LNCAP (cell line): ENCODE measurements around the gene TTC4.

Source experiments
- TF ChIP-seq, protein P1 (sequence below): fragments of 450-650 bp; IDR thresholded peaks from 2 replicates; pipeline ENCODE4 v1.5.1; 2017; ENCODE audit warnings: mild to moderate bottlenecking

The TTC4 gene

DNA sequence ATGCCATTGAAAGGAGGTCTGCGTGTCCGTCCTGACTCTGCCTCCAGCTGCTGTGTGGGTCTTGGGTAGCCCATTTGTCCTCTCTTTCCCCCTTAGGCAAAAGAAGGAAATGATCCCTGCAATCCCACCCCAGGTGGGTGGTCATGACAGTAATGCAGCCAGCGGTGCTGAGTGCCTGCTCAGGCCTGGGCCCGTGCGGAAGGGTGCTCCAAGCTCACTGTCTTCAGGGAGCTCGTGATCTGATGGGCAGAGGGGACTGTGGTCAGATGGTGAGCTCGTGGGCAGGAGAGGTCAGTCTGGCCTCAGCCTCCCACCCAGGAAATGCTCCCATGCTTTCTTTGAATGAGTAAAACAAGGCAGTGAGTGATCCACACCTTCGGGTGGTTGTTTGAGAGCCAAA is 35.3 kb upstream of the TTC4 start:
- TF ChIP-seq, protein P1, sequence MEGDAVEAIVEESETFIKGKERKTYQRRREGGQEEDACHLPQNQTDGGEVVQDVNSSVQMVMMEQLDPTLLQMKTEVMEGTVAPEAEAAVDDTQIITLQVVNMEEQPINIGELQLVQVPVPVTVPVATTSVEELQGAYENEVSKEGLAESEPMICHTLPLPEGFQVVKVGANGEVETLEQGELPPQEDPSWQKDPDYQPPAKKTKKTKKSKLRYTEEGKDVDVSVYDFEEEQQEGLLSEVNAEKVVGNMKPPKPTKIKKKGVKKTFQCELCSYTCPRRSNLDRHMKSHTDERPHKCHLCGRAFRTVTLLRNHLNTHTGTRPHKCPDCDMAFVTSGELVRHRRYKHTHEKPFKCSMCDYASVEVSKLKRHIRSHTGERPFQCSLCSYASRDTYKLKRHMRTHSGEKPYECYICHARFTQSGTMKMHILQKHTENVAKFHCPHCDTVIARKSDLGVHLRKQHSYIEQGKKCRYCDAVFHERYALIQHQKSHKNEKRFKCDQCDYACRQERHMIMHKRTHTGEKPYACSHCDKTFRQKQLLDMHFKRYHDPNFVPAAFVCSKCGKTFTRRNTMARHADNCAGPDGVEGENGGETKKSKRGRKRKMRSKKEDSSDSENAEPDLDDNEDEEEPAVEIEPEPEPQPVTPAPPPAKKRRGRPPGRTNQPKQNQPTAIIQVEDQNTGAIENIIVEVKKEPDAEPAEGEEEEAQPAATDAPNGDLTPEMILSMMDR = no peak

DNA sequence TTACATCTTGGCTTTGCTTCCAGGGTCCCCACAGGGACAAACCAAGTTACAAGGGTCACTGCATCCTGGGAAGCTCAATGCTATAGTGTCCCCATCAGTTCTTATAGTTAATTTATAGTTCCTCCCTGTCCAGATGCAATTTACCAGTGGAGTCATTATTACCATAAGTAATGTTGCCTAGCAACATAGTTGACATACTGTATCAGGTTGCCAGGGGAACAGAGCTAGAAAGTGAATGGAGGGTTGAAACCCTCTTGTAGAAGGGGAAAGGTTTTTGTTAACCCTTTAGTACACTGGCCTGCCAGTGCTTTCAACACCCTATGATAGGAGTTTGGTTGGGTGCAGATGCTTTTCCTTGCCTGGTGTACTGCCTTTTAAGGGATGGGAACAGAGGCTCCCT is 34.3 kb upstream of the TTC4 start:
- TF ChIP-seq, protein P1 = no peak

DNA sequence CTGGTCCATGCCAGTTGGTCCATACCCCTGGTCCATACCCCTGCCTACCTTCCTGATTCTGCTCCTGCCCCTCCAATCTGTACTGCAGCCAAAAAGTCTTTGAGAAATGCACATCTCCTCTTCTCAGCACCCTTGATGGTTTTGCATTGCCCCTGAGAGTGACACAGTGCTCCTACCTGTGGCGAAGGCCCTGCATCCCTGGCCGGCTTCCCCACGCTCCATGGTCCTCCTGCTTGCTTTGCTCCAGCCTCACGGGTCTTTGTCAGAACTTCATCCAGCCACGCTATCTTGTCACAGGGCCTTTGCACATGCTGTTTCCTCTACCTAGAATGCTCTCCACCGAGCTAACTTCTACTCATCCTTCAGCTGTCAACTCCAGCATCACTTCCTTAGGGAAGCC is 32.2 kb upstream of the TTC4 start:
- TF ChIP-seq, protein P1 = no peak

DNA sequence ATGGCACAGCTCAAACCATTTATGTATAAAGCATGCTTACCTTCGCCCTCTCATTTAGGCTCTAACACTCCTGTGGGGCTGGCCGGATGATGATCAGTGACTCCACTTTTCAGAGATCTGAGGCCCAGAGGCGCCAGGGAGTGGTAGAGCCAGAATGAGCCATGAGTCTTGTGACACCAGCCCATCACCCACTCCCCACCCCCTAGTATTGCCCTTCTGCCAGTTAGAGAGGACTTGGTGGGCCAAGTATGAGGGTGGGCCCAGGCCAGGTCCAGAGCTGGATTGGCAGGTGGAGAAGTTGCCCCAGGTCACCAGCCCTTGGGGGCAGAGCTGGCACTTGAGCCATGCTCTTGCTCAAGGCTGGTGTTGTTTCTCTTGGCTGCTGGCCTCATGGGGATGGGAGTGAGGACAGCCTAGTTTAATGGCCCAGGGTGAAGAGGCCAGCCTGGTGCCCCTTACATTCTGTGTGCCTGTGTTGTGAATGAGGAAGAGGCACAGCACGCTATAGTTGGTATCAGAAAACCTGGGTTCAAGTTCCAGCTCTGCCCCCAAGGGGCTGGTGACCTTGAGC is 30.2 kb upstream of the TTC4 start:
- TF ChIP-seq, protein P1 = no peak

DNA sequence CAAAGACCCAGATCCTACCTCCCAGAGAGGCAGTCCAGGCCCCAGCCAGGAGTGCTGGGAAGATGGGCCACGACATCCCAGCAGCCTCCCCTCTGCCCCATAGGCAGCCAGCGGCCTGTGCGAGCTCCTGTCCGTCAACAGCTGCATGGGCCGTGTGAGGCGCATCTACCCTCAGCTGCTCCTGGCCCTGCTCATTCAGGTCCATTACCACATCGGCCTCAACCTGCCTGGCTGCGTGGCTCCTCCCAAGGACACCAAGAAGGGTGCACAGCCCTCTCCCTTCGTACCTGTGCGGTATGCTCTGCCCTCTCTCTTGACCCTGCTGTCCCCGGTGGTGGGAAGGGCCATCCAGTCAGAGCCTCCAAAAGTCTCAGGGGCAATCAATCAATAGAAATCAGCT is 29.5 kb upstream of the TTC4 start:
- TF ChIP-seq, protein P1 = no peak

DNA sequence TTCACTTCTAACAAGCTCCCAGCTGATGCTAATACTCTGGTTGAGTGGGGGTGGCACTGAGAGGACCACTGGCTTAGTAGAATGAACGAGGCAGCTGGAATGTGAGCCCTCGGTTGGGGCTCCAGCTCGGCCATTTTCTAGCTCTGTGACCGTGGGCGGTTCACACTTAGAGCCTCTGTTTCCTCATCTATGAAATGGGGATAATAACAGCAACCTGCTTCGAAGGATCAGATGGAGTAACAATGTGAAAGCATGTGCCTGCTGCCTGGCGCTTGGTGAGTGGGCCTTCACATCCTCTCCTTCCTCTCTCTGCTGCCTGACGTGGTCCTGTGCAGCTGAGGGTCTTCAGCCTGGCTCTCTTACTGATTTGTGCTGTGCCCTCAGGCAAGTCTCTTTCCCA is 20.9 kb upstream of the TTC4 start:
- TF ChIP-seq, protein P1 = no peak

DNA sequence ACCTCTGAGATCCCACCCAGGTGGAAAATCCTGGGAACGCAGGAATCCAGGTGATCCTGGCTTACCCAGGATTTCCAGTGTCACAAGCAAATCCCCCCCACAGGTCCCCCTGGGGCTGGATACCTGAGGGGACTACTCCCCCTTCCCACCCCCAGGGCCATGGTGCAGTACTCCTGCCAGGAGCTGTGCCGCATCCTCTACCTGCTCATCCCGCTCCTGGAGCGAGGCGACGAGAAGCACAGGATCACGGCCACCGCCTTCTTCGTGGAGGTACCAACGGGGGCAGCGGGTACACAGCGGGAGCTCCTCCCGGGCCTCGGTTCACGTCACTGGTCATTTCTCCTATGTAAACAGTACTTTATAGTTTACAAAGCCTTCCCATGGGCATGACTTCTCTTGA is 20.4 kb upstream of the TTC4 start:
- TF ChIP-seq, protein P1 = no peak

DNA sequence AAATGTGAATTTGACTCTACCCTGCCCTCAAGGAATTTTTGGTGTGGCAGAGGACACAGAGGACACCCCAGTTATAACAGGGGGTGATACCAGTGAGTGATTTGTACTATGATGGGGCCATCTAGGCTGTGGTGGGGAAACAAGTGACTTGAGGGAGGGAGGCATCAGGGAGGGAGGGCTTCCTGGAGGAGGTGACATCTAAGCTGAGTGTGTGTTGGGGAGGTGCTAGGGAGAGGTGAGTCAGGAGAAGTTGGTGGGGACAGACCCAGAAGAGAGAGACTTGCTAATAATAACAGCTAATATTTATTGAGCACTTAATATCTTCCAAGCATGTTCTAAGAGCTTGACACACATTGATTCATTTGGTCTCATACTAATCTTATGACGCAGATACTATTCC is 19.9 kb upstream of the TTC4 start:
- TF ChIP-seq, protein P1 = no peak
